GM12892 (cell line): ENCODE data around the gene LCT.

Experiments
- DNase-seq: peaks from one replicate; pipeline ENCODE4 v3.0.0; 2011; ENCODE audit not compliant: insufficient read length
- FAIRE-seq: peaks from 2 replicates; lab custom pipeline; 2011; peaks lifted over from hg19 to GRCh38; lab: Jason Lieb, UNC
- POLR2A ChIP-seq: IDR thresholded peaks from 2 replicates; pipeline ENCODE4 v1.6.1; 2011; ENCODE audit warnings: low read depth, low read length, control low read depth
- POLR2AphosphoS5 ChIP-seq: IDR thresholded peaks from 2 replicates; pipeline ENCODE4 v1.6.1; 2011; ENCODE audit warnings: low read depth, low read length, control low read depth
- TAF1 ChIP-seq: IDR thresholded peaks from 2 replicates; pipeline ENCODE4 v1.6.1; 2011; ENCODE audit warnings: low read depth, mild to moderate bottlenecking, control low read depth, low read length, borderline replicate concordance

Gene LCT

DNA sequence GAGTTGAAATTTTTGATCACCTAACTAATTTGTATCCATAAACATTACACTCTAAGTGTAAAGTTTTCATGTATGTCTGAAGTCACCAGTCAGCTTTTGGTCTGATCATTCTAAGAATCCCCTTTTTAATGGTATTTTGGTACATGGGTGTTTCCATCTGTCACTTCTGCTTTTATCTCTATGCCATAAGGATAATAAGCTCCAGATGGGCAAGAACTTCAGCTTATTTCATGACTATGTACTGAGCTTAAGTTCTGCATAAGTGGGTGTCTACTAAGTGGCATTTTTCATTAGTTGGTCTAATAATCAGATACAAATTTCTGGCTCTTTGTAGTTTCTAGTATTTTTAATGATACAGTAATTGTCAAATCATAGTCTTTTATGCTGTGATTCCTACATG is 75.0 kb downstream of the LCT start:
- no peak for TF ChIP-seq POLR2AphosphoS5
- TF ChIP-seq TAF1, result no peak
- no peak for TF ChIP-seq POLR2A
- no peak for FAIRE-seq
- no peak for DNase-seq

DNA sequence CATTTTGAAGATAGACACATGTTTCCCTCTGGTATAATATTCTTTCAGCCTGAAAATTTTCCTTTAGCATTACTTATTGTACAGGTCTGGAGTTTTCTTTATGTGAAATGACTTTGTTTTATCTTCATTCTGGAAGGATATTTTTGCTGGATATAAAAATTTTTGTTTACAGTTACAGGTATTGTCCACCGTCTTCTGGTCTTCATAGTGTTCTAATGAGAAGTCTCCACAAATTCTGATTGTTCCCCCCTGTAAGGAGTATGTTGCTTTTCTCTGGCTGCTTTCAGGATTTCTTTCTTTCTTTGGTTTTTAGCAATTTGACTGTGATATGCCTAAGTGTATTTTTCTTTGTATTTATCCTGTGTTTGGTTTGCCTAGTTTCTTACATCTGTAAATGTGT is 80.3 kb downstream of the LCT start:
- DNase-seq, result no peak
- FAIRE-seq, result no peak
- TF ChIP-seq POLR2A (no peak), TAF1 (no peak), POLR2AphosphoS5 (no peak)

DNA sequence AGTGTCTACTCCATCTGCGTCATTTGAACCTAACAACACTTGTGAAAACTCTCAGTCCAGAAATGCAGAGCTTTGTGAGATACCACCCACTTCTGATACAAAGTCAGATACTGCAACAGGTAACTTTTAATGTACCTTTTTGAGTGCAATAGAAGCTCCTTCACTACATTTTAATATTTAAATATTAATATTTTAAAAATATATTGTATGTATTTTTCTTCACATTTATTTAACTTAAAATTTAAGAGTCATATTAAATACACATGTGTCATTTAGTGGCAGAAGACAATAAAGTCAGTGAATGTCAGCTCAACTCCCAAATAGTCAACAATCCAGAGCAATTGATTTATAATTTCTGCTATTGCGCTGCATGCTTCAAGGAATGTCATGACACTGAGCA is 81.4 kb downstream of the LCT start:
- DNase-seq (no peak), FAIRE-seq (no peak)
- TF ChIP-seq POLR2AphosphoS5 (no peak), POLR2A (no peak), TAF1 (no peak)

DNA sequence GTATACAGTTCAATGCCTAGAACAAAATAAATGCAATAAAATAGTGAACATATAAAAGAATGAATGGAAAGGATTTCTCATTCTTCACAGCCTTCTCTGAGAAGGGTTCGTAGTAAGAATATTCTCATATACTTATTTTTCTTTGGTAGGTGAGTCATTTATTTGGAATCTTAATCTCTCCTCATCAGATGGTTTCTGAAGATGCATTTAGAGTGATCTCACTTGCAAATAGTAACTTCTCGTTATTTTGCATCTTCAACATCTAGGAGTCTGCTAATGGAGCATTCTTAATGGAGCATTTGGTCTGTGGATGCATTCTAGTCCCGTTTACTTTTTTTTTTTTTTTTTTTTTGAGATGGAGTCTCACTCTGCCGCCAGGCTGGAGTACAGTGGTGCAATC is 91.4 kb downstream of the LCT start:
- TF ChIP-seq POLR2AphosphoS5, result no peak
- no peak for TF ChIP-seq TAF1
- no peak for TF ChIP-seq POLR2A
- FAIRE-seq (no peak), DNase-seq (no peak)

DNA sequence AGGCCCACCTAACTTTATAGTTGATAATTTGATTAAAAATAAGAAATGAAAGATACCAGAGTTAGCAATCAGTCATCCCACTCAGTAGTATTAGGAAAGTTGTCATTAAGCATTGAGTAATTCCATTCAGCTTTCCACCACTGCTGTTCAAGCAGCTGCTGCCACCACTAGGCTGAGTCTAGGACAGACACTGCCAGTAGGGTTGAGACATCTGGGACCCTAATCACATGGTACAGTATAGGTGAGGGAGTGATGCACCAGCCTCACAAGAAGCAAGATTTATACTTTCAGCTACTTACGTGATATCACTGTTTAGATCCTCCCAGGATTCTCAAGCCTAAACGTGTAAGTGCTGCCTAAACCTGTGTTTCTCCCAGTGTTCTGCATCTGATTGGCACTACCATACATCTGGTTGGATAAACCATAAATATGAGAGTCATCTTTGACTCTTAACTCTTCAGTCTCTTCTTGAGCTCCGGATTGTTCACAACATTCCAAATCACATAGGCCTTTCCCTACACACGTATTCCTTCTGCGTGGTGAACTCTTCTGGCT is 92.1 kb downstream of the LCT start:
- TF ChIP-seq TAF1 (no peak), POLR2AphosphoS5 (no peak), POLR2A (no peak)
- DNase-seq (no peak), FAIRE-seq (peak; percentile 38)

DNA sequence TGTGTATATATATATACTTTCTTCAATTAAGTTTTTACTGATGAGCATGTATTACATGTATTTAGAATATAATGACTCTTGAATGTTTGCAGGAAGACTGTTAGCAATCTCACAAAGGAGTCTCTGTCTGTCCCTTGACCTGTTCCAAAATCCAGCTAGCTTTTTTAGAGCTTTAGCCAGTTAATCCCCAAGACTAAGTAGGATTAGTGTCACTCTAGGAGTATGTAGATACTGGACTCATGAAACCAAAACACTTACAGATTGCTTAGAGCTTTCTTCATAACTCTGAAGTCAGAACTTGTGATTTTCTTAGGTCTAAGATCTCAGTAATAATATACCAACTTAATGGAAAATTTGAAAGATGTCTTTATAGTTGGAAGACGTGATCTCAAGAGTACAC is 93.1 kb downstream of the LCT start:
- DNase-seq (no peak), FAIRE-seq (no peak)
- TF ChIP-seq TAF1, result no peak
- TF ChIP-seq POLR2A, result no peak
- no peak for TF ChIP-seq POLR2AphosphoS5

DNA sequence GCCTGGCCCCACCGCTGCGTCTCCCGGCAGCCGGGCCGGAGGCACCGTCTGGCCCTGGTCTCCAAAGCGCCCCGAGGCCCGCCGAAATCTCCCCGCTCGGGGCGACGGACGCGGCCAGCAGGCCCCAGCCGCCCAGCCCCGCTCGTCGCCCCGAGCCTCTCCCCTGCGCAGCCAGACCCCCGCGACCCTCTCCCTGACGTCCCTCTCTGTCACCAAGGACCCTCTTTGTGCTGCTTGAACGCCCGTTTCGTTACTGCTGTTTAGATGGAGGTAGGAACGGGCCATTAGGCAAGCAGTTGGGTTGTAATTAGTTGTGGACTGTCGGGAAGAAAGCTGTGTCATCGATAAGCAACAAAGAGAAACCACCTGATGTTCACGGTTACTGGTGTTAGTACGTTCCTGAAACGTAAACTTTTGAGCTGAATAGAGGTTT is 94.6 kb downstream of the LCT start:
- DNase-seq (peak; percentile 39), FAIRE-seq (peak; percentile 76)
- TF ChIP-seq POLR2A, result no peak; the same call in 1 of the 2 replicates
- no peak for TF ChIP-seq TAF1
- TF ChIP-seq POLR2AphosphoS5, result no peak

DNA sequence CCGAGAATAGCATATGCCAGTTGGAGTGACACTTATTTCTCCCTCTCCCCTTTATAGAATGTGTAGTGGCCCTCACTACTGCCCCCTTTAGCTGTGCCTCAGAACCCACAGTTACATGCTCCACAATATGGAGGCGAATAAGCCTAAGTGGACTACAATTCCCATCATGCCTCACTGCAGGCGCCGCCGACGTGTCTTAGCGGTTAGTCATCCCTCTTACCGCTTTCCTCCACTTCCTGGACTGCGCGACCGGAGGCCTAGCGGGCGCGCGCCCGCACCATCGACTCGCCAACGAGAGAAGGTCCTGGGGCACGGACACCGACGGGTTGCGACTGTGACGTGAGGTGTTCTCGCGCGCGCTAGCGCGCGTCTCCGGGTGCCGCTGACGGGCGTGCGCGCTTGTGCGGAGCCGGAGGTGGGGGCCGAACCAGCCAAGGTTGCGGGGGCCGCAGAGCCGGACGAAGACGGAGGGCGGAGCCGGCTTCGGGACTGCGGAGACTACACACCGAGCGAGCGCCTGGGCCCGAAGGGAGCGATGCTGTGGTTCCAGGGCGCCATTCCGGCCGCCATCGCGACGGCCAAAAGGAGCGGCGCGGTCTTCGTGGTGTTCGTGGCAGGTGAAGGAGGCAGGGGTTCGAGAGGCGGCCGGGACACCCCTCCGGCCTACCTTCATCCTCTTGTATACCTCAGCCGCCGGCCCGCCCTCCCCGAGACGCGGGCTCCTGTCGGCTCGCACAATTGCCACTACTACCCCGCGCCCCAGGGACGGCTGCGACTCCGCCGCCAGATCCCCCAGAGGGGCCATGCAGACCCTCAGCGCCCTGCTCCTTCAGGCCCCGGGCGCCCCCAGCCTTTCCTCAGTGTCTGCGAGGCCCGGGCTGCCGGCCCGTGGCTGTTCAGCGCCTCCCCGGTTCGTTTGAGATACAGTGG is 95.3 kb downstream of the LCT start, which contains the start of gene UBXN4:
TSS of gene UBXN4 (plus strand) at position 461 of the 930 bp plus-strand sequence. CDS start at position 536, 75 bp downstream.
- FAIRE-seq (peak; percentile 100), DNase-seq (peak; percentile 82)
- TF ChIP-seq TAF1 (peak; percentile 53; the same call in 1 of the 2 replicates), POLR2AphosphoS5 (peak; percentile 90), POLR2A (peak; percentile 89)

DNA sequence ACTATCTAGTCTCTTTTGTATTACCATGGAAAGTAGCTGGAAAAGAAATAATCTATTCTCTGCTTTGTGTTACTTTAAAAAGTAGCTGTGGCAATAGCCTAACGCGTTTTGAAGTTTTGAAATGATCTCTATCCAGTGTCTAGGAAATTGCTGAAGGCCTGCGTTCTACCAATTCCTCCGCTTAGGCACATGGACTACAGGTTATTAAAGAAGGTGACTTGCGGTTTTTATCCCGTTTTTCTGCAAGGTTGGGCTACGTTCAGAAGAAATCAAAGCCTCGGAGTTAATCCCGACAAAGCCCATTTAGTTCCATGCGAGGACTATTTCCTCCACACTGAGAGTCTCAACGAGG is 96.0 kb downstream of the LCT start:
- TF ChIP-seq TAF1 (no peak), POLR2A (no peak), POLR2AphosphoS5 (no peak)
- DNase-seq (no peak), FAIRE-seq (no peak)

DNA sequence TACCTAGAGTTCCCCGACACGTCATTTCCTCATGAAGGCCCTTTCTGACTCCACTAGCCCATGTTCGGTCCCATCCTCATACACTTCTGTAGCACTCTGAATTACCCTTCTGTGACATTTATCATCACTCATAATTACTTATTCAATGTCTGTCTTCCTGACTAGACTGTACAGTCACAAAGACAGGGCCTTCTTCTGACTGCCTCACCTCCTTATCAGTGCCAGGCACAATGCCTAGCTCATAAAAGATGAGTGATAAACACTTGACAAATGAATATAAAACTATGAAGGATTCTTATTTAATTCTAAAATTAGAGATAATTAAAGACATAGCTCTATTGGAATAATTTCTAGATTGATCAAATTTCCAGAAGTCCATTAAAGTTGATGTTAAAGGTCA is 96.8 kb downstream of the LCT start:
- FAIRE-seq (no peak), DNase-seq (no peak)
- TF ChIP-seq POLR2AphosphoS5 (no peak), TAF1 (no peak), POLR2A (no peak)
